Testis (tissue), 2 donors: ENCODE results near the gene GCM1.

Source experiments
- CTCF ChIP-seq, 3 experiments: fragments of 450-650 bp in 2 of 3; fragments of 200-600 bp in 1 of 3; sonication (generic) in 1 of 3; IDR thresholded peaks; one replicate each; pipeline ENCODE4 v1.5.1; 2016 to 2019; ENCODE audit warnings: antibody characterized with exemption in 3 of 3, mild to moderate bottlenecking in 2 of 3, moderate library complexity in 1 of 3
- POLR2A ChIP-seq: fragments of 450-650 bp; IDR thresholded peaks from one replicate; pipeline ENCODE4 v1.6.1; 2017; ENCODE audit warnings: antibody characterized with exemption, mild to moderate bottlenecking, moderate library complexity

DNA sequence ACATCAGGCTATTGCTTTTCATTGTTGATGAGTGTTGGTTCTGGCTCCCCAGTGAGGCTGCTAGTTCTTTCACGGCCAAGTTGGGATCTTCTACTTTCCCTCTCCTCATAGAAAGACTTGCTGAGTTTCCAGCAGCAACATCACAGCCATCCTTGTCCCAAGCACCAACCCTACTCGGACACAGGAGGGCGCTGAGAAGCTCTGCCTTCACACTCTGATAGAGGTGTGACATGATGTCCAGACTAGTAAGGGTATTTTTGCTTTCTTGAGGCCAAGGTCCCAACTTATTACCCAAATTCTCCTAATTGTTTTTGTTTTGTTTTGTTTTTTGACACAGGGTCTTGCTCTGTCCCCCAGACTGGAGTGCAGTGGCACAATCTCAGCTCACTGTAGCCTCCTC is 3.0 kb upstream of the GCM1 start:
- TF ChIP-seq CTCF (IDR thresholded peaks at IDR 0.05) (no peak), POLR2A (no peak)
